Kidney (tissue), 14 donors: ENCODE measurements around the gene CSTPP1. TPM values are rescaled to one million over a fixed set of nuclear protein-coding genes. Genes with fewer than 3 reads are reported as not detected.

Experiments
- DNase-seq, 5 donors: peaks; one replicate each; pipeline ENCODE4 v3.0.0-alpha.2; 2013 to 2020
- FAIRE-seq: peaks from 2 replicates; lab custom pipeline; 2012; peaks lifted over from hg19 to GRCh38; lab: Jason Lieb, UNC
- H3K27ac ChIP-seq, 2 donors: one replicate each; pipeline ENCODE4 v1.7.0; 2013; ENCODE audit warnings: low read depth in 2 of 2, low read length in 2 of 2, inconsistent platforms in 1 of 2
- H3K27me3 ChIP-seq: one replicate; pipeline ENCODE4 v1.7.1; 2013; ENCODE audit warnings: low read length, inconsistent platforms; ENCODE audit not compliant: control insufficient read depth, insufficient read depth
- H3K36me3 ChIP-seq, 3 donors: one replicate each; pipeline versions ENCODE4 v1.7.0 to v1.7.1; 2013; ENCODE audit warnings: low read length in 3 of 3, control low read depth in 1 of 3, inconsistent platforms in 1 of 3; ENCODE audit not compliant: insufficient read depth in 3 of 3, control insufficient read depth in 2 of 3
- H3K4me1 ChIP-seq, 3 donors: one replicate each; pipeline versions ENCODE4 v1.7.0 to v1.7.1; 2013; ENCODE audit warnings: low read length in 3 of 3, inconsistent platforms in 1 of 3, low read depth in 1 of 3; ENCODE audit not compliant: control insufficient read depth in 2 of 3, insufficient read depth in 2 of 3
- H3K4me3 ChIP-seq, 3 donors: one replicate each; pipeline versions ENCODE4 v1.7.0 to v1.8.1; 2013; ENCODE audit warnings: low read length in 3 of 3, control low read depth in 1 of 3, inconsistent platforms in 1 of 3
- H3K9ac ChIP-seq, 3 donors: one replicate each; pipeline versions ENCODE4 v1.7.0 to v1.7.1; 2013; ENCODE audit warnings: low read length in 3 of 3, control low read depth in 1 of 3, inconsistent platforms in 1 of 3
- H3K9me3 ChIP-seq, 3 donors: one replicate each; pipeline versions ENCODE4 v1.7.0 to v1.7.1; 2013; ENCODE audit warnings: low read length in 3 of 3, control low read depth in 1 of 3, inconsistent platforms in 1 of 3; ENCODE audit not compliant: control insufficient read depth in 2 of 3, insufficient read depth in 1 of 3
- intact Hi-C: fragments of 100-400 bp; cut with DNase I; formaldehyde crosslinking; loops from one replicate; pipeline ENCODE4 v1.11.1; 2022
- polyA plus RNA-seq: library from polyadenylated mRNA; stranded (reverse); fragments of 350-450 nt; fragmentation: Illumina TruSeq; extraction: RNeasy Lipid Tissue Mini Kit (QIAGEN cat#74804); gene quantifications from one replicate; pipeline ENCODE4 v1.2.3, GENCODE V29; 2014; ENCODE audit warnings: low read depth, low replicate concordance; ENCODE audit not compliant: insufficient read depth
- total RNA-seq: library from RNA; stranded (reverse); fragmentation: NEBNext Ultra II Directional; extraction: Animal tissue kit (Norgen Biotek cat#: 25700); gene quantifications from one replicate; pipeline ENCODE4 v1.2.1, GENCODE V29; 2021
- TF ChIP-seq, protein P1 (sequence below): IDR thresholded peaks from 3 replicates; pipeline ENCODE4 v1.5.1; 2012; ENCODE audit warnings: mild to moderate bottlenecking, moderate library complexity, borderline replicate concordance; ENCODE audit not compliant: insufficient read depth; ENCODE audit errors: extremely low read depth
- donor health status: control.
- donor health status: control.
- donor health status: control.
- donor health status: control.
- donor health status: control.
- donor health status: DM: yes; HTN: yes; CAD: no.
- donor health status: Normal renal cell carcinoma (clear cell type).

The CSTPP1 gene
- total and polyA plus RNA-seq, 2 donors from 2014 or later: 37.4 to 50.3 TPM

DNA sequence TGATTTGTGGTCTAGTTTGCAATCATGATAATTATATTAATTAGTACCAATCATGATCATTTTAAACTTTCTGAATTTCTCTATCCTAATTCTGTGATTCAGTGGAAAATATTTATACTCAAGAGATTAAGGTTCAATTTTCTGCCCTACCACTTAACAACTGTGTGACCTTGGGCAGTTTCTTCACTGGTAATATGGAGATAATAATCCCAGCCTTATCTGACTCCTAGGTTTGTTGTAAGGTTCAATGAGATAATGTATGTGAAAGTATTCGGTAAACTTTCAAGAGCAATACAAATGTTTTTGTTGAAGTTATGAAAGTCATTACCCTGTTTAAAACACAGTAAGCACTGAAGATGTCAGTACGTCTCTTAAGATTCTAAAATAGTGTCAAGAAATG is 36.3 kb downstream of the CSTPP1 start:
- no peak overlapping the region for H3K9ac ChIP-seq
- no peaks in the 10 kb centered on the region for H3K9me3 ChIP-seq
- H3K4me1 ChIP-seq: no peaks in the 10 kb centered on the region
- DNase-seq (no peak), FAIRE-seq (no peak)
- intact Hi-C loops: no loop called here
- H3K36me3 ChIP-seq: peaks cover 0 to 5% (median 0%) of the 10 kb centered on the region in 3 donors
- H3K27me3 ChIP-seq: no peaks in the 10 kb centered on the region
- H3K4me3 ChIP-seq: no peak overlapping the region
- TF ChIP-seq, protein P1, sequence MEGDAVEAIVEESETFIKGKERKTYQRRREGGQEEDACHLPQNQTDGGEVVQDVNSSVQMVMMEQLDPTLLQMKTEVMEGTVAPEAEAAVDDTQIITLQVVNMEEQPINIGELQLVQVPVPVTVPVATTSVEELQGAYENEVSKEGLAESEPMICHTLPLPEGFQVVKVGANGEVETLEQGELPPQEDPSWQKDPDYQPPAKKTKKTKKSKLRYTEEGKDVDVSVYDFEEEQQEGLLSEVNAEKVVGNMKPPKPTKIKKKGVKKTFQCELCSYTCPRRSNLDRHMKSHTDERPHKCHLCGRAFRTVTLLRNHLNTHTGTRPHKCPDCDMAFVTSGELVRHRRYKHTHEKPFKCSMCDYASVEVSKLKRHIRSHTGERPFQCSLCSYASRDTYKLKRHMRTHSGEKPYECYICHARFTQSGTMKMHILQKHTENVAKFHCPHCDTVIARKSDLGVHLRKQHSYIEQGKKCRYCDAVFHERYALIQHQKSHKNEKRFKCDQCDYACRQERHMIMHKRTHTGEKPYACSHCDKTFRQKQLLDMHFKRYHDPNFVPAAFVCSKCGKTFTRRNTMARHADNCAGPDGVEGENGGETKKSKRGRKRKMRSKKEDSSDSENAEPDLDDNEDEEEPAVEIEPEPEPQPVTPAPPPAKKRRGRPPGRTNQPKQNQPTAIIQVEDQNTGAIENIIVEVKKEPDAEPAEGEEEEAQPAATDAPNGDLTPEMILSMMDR: no peak
- no peak overlapping the region for H3K27ac ChIP-seq

DNA sequence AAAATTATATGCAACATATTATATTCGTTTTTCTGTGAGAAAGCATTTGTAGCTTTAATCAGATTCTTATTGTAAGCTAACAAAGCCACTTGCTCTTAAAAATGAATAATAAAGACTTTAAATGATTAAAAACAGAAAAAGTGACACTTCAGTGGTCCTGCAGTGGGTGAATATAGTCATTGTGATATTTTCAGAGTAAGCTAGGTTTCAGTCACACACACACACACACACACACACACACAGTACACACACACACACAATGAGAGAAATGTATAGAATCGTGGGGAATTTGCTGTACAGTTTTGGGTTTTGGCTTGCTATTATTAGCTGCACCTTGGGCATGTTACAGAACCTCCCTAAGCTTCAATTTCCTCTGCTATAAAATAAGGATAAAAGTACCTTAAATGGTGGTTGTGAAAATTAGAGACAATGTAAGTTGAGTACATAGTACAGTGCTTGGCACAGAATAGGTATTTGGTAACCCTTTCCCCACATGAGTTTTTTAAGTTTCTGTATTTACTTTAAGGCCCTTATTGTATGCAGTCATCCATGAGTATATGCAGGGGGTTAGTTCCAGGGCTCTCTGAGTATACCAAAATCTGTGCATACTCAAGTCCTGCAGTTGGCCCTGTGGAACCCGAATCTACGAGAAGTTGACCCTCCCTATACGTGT is 39.8 kb downstream of the CSTPP1 start:
- DNase-seq: no peak
- Histone ChIP-seq H3K36me3 (peaks cover 0 to 5% (median 0%) of the 10 kb centered on the region in 3 donors), H3K4me1 (no peaks in the 10 kb centered on the region), H3K27me3 (no peaks in the 10 kb centered on the region), H3K9ac (no peak overlapping the region), H3K9me3 (no peaks in the 10 kb centered on the region), H3K4me3 (no peak overlapping the region), H3K27ac (no peak overlapping the region)
- FAIRE-seq: no peak
- TF ChIP-seq, protein P1: no peak
- intact Hi-C loops: no loop called here

DNA sequence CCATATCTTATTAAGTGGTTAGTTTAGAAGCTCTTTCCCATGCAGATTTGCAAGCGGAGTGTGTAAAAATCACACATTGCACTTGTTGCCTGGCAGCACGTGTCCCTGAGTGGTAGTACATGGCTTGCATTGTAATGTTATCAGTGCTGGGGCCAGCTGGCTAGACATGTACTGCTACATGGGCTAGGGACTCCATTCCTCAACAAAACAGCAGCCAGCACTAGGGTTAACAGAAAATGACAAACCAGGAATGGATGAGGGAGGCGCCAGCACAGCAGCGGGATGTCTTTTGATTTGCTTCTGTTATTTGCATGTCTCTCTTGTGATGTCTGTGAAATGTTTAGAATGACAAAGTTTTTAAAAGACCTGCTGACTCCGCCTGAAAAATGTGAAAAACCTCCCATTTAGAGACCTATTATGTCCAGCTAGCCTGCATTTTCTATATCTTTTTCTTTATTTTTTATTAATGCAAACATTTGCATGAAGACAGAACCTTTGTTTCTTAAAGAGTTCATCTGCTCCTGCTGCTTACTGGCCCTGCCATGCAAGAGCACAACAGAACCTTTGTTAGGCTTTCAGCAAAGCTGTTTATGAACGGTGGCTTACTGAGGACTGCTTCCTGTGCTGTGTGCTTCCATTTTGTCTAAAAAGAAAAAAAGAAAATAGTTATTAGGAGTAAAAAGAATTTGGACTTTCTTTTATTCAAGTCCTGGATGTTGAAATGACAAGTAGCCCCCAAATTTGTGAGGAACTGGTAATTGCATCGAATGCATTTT is 40.7 kb downstream of the CSTPP1 start:
- Histone ChIP-seq H3K4me3 (no peak overlapping the region), H3K27me3 (no peaks in the 10 kb centered on the region), H3K4me1 (no peaks in the 10 kb centered on the region), H3K9me3 (no peaks in the 10 kb centered on the region), H3K36me3 (peaks cover 0 to 5% (median 0%) of the 10 kb centered on the region in 3 donors), H3K27ac (no peak overlapping the region), H3K9ac (no peak overlapping the region)
- no peak for FAIRE-seq
- intact Hi-C loops: no loop called here
- TF ChIP-seq, protein P1: no peak
- peak in 2 of 5 donors; percentile 18 to 19 for DNase-seq
